ENCODE data around the gene FZD1.
"Not testable (repeated sequence)": the region's sequence is repeated elsewhere in the genome, so short reads cannot be mapped to it uniquely, and the experiment has no call there.

The FZD1 gene

GRCh38 chr7:91299952-91300775 is 35.9 kb downstream of the FZD1 start:
- DNase-seq = no peak

GRCh38 chr7:91302794-91303193 is 38.6 kb downstream of the FZD1 start:
- DNase-seq = no peak

GRCh38 chr7:91306266-91306665 is 42.0 kb downstream of the FZD1 start:
- DNase-seq = no peak

- DNase-seq = no peak
Measured at GRCh38 chr7:91307467-91307866, 43.2 kb downstream of the FZD1 start.

- DNase-seq = not testable (repeated sequence)
Measured at GRCh38 chr7:91308191-91308590, 44.0 kb downstream of the FZD1 start.

GRCh38 chr7:91310830-91311460 is 46.7 kb downstream of the FZD1 start:
- no peak for DNase-seq

- DNase-seq = no peak
Measured at GRCh38 chr7:91311839-91312238, 47.6 kb downstream of the FZD1 start.

- DNase-seq = no peak
Measured at GRCh38 chr7:91313113-91313512, 48.9 kb downstream of the FZD1 start.

GRCh38 chr7:91314591-91315323 is 50.5 kb downstream of the FZD1 start:
- DNase-seq = no peak

GRCh38 chr7:91316426-91316825 is 52.2 kb downstream of the FZD1 start:
- no peak for DNase-seq

GRCh38 chr7:91319351-91319750 is 55.1 kb downstream of the FZD1 start:
- no peak for DNase-seq

- no peak for DNase-seq
Measured at GRCh38 chr7:91320366-91321078, 56.3 kb downstream of the FZD1 start.

Measured in NCI-H526 treated with DMSO at 0.1 percent for 48 hours (cell line).